HEK293T (cell line): Measurements from ENCODE around the gene RBMXL3.

Experiments used
- ARNT ChIP-seq: fragments of 450-650 bp; IDR thresholded peaks from 2 replicates; pipeline ENCODE4 v1.6.1; 2017; ENCODE audit warnings: mild to moderate bottlenecking
- BHLHE40 ChIP-seq: fragments of 450-650 bp; IDR thresholded peaks from 2 replicates; pipeline ENCODE4 v1.6.1; 2016; ENCODE audit warnings: mild to moderate bottlenecking, moderate library complexity, borderline replicate concordance
- ELF4 ChIP-seq: fragments of 450-650 bp; IDR thresholded peaks from 2 replicates; pipeline ENCODE4 v1.6.1; 2017; ENCODE audit warnings: antibody characterized with exemption
- FOXA1 ChIP-seq: fragments of 450-650 bp; IDR thresholded peaks from 2 replicates; pipeline ENCODE4 v1.6.1; 2016; ENCODE audit warnings: mild to moderate bottlenecking
- FOXK2 ChIP-seq: fragments of 450-650 bp; IDR thresholded peaks from 2 replicates; pipeline ENCODE4 v1.6.1; 2016; ENCODE audit warnings: mild to moderate bottlenecking
- FOXM1 ChIP-seq: fragments of 450-650 bp; IDR thresholded peaks from 2 replicates; pipeline ENCODE4 v1.6.1; 2017; ENCODE audit warnings: mild to moderate bottlenecking, borderline replicate concordance
- HDGF ChIP-seq: fragments of 450-650 bp; IDR thresholded peaks from 2 replicates; pipeline ENCODE4 v1.6.1; 2017; ENCODE audit warnings: antibody characterized with exemption, borderline replicate concordance
- L3MBTL2 ChIP-seq: fragments of 450-650 bp; conservative IDR thresholded peaks from 2 replicates; pipeline ENCODE4 v1.6.1; 2016; ENCODE audit warnings: mild to moderate bottlenecking
- LEF1 ChIP-seq: fragments of 450-650 bp; IDR thresholded peaks from 2 replicates; pipeline ENCODE4 v1.6.1; 2017; ENCODE audit warnings: mild to moderate bottlenecking, borderline replicate concordance
- NFRKB ChIP-seq: fragments of 450-650 bp; IDR thresholded peaks from 2 replicates; pipeline ENCODE4 v1.6.1; 2016; ENCODE audit warnings: mild to moderate bottlenecking, moderate library complexity
- SP1 ChIP-seq: fragments of 450-650 bp; IDR thresholded peaks from 2 replicates; pipeline ENCODE4 v1.6.1; 2017
- SUZ12 ChIP-seq: fragments of 450-650 bp; IDR thresholded peaks from 2 replicates; pipeline ENCODE4 v1.6.1; 2016; ENCODE audit warnings: mild to moderate bottlenecking
- TARDBP ChIP-seq: fragments of 450-650 bp; IDR thresholded peaks from 2 replicates; pipeline ENCODE4 v1.6.1; 2016
- ZNF384 ChIP-seq: fragments of 450-650 bp; IDR thresholded peaks from 2 replicates; pipeline ENCODE4 v1.6.1; 2016

- TF ChIP-seq L3MBTL2: no peak
- no peak for TF ChIP-seq SUZ12
- no peak for TF ChIP-seq SP1
- TF ChIP-seq ZNF384: no peak
- TF ChIP-seq FOXA1: no peak
- TF ChIP-seq NFRKB: no peak
- TF ChIP-seq FOXK2: no peak
- no peak for TF ChIP-seq LEF1
- TF ChIP-seq BHLHE40: no peak
- no peak for TF ChIP-seq FOXM1
- no peak for TF ChIP-seq ELF4
- TF ChIP-seq TARDBP: no peak
- no peak for TF ChIP-seq HDGF
- TF ChIP-seq ARNT: no peak
Measured at GRCh38 chrX:115234461-115234860, 45.3 kb downstream of the RBMXL3 start.
